CD4-positive, alpha-beta T cell treated with Interleukin-2 at 100 ng/mL for 4 hours (primary cell): ENCODE data around the gene CYP39A1.

Experiments used
- DNase-seq: peaks from one replicate; pipeline ENCODE4 v3.0.0-alpha.2; 2020; ENCODE audit warnings: low spot score

CYP39A1 gene

DNA sequence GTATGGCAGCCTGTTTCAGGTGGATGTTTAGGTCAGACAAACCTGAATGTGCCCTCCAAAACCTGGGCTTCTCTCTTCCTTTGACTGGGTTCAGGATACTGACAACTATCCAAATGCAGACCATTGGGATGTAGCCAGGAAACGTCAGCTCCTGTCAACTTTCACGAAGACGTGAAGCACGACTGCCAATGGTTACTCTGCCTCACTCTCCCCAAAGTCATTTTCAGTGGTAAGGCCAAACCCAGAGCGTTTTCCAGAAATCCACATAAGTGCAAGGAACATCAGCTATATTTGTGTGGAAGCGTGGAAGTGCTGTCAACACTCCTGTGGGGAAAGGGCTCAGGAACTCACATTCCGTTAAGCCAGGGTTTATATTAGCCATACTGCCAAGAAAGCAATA is 141.3 kb downstream of the CYP39A1 start:
- DNase-seq: no peak

DNA sequence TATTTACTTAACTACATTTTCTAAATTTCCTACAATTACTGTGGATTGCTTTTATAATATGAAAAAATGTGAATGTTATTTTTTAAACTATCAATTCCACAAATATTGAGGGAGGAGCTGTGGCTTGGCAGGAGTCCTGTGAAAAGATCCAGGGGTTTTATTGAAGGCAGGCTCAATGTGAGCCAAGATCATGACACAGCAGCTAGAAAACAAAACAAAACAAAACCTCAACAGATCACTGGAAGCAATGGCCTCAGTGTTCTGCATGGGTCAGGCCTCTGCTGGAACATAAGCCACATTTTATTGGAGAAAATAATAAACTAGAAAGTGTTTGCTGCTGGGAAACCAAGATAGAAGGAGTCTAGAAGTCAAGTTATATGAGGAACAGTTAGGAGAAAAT is 142.0 kb downstream of the CYP39A1 start:
- DNase-seq: no peak

DNA sequence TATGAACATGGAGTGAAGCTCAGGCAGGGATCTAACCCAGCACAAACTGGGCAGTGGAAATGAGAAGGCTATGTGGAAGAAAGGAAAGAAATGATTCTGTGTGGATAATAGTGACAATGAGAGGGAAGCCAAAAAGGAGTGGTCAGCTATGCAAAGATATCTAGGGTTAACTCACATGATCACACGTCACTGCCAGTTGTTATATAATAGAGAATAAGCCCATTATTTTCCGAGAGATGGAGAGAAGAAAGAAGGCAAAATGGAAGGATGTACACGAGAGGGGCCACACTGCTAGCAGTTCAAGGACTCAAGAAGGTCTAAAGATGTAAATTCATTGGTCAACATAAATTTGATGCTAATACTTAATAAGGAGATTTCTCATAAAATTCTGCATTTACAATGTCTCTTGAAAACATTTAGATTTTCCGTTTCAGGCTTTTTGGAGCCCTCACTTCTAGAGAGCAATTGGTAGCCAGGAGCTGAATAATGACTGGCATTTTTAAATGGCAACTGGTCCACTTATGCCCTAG is 142.6 kb downstream of the CYP39A1 start:
- DNase-seq: no peak

DNA sequence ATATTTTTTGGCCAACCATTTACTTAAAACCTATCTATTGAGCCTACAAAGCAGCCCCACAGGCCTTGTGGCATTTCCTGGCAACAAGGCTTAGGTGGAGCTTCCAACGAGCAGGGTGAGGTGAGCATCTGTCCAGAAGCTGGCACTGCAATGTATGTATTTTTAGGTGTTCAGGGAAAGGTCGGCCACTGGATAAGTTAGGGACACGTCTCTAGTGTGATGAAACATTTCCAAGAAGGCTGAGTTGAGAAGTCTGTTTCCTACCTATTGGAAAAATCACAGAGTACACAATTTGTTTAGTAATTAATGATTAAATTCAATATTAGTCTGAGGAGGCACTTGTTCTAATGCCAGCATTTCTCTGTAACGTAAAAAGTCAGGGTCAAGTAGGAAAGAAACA is 143.6 kb downstream of the CYP39A1 start:
- DNase-seq: no peak

DNA sequence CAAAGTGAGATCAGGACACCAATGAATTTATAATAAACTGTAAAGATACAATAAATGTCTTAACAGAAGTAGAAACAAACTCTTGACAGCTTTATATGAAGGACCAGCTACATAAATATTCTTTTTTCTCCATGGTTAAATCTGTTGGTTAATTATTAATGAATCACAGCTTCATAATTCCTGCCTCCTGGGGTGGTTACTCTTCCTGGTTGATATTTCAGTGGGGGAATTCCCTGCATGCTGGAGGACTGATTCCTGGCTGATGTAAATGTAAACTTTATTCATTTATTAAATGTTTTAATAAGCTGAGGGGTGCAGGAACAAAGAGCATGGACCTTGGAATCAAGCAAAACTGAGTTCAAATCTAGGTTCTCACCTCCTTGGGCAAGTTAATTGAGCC is 145.2 kb downstream of the CYP39A1 start:
- no peak for DNase-seq

DNA sequence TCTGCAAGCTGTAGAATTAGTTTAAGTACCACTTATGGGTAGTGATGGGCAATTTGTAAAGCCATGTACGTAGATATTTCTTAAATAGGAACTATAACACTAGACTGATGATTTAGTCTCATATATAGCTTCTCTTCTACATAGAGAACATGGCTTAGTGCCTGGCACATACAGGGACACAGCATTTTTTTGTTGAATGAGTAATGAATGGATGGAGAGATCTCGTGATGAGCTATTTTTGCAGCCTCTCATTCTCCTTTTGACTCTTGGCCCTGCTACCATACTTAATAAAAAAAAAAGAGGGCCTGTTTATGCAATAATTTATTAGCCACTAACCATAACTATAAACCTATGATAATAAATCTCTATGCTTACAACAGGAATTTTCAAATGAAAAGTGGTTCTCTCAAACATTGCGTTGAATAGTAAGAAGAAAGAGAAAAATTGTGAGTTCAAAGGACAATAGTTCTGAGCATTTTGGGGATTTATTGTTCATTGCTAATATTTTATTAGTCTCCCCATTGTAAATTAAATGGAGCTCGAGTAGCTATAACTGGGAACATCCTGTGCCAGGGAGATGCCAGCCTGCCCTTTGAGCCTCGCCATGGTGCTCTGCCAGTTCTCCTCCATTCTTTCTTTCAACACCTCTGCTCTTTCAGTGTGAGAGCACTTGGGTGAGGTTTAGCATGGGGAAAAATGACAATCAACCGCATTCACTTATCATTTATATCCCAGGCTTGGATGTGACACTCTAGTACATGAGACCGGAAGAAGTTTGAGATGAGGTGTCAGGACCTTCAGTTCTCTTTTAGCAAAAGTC is 146.7 kb downstream of the CYP39A1 start:
- no peak for DNase-seq

DNA sequence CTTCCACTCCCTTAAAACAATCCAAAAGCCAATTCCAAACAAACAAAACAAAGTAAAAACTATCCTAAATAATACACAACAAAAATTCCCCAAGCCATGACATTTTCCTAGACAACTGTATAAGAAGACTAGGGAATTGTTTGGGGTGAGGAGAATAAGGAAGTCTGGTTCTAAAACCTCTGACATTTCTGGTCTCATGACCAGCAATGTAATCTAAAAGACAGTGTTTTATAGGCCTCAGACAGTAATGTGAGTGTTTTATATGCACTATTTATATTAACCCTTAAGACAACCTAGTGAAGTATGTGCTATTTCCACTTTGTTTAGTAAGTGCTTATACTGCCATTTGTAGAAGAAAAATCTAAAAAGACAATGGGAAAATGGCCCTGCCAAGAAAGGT is 148.4 kb downstream of the CYP39A1 start:
- no peak for DNase-seq

DNA sequence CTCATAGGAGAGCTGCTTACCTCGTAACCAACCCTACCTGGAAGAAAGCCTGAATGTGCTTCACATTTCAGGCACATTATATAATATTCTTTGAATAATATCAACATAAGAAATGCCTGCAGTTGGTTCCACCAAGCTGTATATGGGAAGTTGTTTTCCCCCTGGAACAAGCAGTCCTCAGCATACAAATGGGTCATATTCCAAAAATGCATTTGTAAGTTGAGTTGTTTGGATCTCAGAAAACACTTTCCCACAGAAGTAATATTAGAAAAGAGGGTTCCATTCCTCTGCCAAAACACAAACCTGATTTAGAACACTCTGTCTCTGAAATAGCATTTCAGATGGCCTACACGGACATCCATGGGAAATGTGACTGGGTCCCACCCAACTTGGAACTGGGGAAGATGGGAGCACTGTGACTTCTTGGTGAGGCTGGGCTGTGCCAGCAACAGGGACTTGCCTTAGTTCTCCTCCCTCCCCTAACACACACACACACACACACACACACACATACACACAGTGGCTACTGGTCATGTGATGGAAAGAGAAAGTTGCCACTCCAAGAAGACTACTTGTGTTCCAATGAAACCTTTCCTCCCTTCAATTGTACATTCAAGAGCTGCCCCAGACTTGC is 150.0 kb downstream of the CYP39A1 start:
- no peak for DNase-seq

DNA sequence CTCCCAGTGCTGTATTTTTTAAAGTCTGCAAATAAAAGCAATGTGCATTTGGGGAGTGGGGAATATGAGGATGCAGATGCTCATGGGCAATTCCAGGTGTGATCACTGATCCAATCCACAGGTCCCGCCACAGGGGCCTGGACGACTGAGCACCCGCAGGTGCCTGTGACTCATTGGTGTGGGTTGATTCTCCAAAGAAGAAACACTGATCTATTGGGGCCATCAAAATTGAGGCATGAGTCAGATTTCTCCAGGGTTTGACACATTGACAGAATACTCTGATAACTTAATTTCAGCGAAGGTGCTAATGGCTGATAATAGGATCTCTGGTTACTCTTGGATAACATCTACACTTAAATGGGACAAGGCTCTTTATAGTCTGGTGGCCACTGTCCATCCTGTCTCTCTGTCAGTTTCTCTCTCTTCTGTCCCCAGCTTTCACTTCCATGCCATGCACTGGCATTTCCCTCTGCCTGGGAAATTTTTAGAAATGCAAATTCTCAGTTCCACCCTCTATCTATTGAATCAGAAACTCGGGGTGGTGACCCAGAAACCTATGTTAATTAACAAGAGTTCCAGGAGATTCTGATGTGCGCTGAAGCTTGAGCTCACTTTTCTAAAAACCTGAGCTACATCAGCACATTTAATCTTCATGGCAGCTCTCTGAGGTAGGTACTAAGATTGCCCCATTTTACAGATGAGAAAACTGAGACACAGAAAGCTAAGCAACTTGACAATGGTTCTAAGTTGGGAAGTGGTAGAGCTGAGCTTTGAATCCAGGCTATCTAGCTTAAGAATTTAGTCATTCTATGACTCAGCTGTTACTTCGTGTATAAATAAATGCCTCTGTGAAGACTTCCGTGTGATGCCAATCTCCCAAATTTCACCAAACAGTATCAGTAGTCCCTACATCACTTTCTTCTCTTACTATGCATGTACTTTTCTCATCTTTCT is 151.2 kb downstream of the CYP39A1 start:
- no peak for DNase-seq

DNA sequence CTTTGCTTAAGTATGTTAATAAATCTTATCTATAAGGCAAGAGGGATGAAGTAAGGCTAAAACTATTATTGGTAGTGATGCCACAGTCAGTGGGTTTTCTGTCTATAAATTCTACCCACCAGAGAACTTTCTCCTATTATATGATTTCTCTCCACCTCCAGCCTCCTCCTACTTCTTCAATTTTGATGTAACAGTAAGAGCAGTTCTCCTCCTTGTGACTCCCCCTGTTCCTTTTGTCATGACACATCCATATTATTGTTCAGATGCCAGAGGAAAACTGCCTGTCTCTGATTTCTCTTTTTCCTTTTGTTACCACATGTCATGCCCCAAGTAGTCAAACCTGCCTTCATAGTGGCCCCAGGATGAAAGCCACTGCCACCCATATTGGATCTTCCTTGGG is 152.2 kb downstream of the CYP39A1 start:
- DNase-seq: no peak
